ENCODE measurements around the gene ITPK1.

The ITPK1 gene

GRCh38 chr14:93005135-93005813 lies 110.5 kb downstream of the ITPK1 start:
- DNase-seq = no peak

- no peak for DNase-seq
Measured at GRCh38 chr14:93004699-93005082, 111.0 kb downstream of the ITPK1 start.

- no peak for DNase-seq
Measured at GRCh38 chr14:93003945-93004698, 111.6 kb downstream of the ITPK1 start.

GRCh38 chr14:93002851-93003298 lies 112.8 kb downstream of the ITPK1 start:
- DNase-seq = no peak

GRCh38 chr14:93002049-93002448 lies 113.7 kb downstream of the ITPK1 start:
- DNase-seq = no peak

- DNase-seq = no peak
Measured at GRCh38 chr14:92998946-92999345, 116.8 kb downstream of the ITPK1 start.

- DNase-seq = no peak
Measured at GRCh38 chr14:92997343-92998061, 118.2 kb downstream of the ITPK1 start.

- DNase-seq = no peak
Measured at GRCh38 chr14:92995620-92996019, 120.1 kb downstream of the ITPK1 start.

GRCh38 chr14:92994942-92995341 lies 120.8 kb downstream of the ITPK1 start:
- DNase-seq = no peak

- DNase-seq = no peak
Measured at GRCh38 chr14:92994131-92994676, 121.5 kb downstream of the ITPK1 start.

- DNase-seq = no peak
Measured at GRCh38 chr14:92993302-92993701, 122.4 kb downstream of the ITPK1 start.

- no peak for DNase-seq
Measured at GRCh38 chr14:92991536-92991935, 124.2 kb downstream of the ITPK1 start.

GRCh38 chr14:92990456-92991430 lies 125.0 kb downstream of the ITPK1 start:
- no peak for DNase-seq

- DNase-seq = no peak
Measured at GRCh38 chr14:92988786-92989755, 126.7 kb downstream of the ITPK1 start.

GRCh38 chr14:92987713-92988510 lies 127.8 kb downstream of the ITPK1 start:
- DNase-seq = no peak

- no peak for DNase-seq
Measured at GRCh38 chr14:92987148-92987570, 128.6 kb downstream of the ITPK1 start.

GRCh38 chr14:92986254-92987147 lies 129.2 kb downstream of the ITPK1 start:
- no peak for DNase-seq

- no peak for DNase-seq
Measured at GRCh38 chr14:92985521-92985920, 130.2 kb downstream of the ITPK1 start.

- no peak for DNase-seq
Measured at GRCh38 chr14:92984896-92985295, 130.8 kb downstream of the ITPK1 start.

Data from CD4-positive, alpha-beta T cell treated with Interleukin-1 beta for 1 hour (primary cell).